HCEC 1CT (cell line): ENCODE data around the gene LRRTM3.

Experiments used
- DNase-seq: peaks from one replicate; pipeline ENCODE4 v3.0.0-alpha.2; 2017

The LRRTM3 gene

DNA sequence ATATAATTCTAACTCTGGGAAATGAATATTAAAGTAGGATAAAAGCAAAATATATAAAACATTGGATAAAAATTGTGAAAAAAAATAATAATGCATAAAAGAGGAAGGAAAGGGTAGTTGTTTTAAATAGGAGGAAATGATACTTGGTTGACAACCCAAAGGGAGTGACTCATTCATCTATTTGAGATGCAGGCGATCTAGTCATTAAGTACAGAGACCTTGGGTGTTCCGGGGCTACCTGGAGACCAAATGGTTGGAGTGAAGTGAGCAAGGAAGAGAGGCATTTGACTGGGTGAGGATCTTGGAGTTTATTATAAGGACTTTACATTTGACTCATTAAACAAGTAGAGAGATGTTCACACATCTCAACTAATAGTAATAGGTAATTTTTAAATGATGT lies 111.0 kb downstream of the LRRTM3 start:
- no peak for DNase-seq

DNA sequence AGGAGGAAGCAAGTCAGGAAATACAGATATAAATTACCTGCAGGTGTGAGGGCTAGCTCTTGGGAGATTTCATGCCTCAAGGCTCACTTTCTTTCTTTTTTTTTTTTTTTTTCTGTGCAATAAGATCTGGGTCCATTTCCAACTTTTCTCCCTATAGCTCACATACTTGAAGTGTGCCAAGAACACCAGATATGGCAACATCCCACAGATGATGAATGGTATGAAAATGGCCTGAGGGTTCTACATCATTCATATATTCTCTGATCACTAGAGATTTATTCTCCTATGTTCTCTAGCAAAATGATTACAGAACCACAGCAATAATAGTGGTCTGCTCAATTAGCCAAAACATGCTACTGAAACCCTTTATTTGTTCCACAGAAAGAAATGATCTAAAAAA lies 117.2 kb downstream of the LRRTM3 start:
- no peak for DNase-seq

DNA sequence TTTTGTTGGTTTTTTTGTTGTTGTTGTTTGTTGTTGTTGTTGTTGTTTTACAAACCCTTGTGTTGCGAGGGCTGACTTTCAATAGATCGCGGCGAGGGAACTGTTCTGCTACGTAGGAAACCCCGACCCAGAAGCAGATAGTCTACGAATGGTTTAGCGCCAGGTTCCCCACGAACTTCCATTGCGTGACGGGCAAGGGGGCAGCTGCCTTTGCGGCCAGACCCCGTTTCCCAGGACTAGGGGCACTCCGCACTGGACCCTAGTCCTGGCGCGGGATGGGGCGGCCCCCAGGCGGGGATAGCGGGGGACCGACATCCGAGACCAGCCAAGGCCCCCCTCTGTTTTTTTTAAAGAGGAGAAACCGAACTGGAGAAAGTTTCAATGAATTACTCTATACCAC lies 119.6 kb downstream of the LRRTM3 start:
- DNase-seq, result no peak

GRCh38 chr10:67046507-67046906 lies 120.7 kb downstream of the LRRTM3 start:
- no peak for DNase-seq

- DNase-seq, result no peak
Measured at GRCh38 chr10:67049988-67050387, 124.2 kb downstream of the LRRTM3 start.

DNA sequence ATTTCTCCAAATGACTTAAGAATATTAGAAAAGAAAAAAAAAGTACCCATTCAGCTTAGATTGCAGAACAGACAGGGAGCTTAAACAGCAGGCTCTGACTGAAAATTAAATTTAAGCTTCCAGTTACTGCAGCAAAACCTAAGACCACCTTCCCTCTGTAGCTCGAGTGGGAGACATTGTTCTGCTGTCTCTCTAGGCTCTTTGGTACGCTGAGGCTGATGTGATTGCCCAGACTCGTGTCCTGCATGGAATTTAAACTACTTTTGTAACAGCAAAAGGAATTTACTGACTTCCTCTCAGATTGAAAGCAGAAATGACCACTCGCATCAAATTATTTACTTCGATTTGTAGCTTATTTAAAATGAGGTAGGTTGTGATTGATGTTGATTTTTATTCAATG lies 124.6 kb downstream of the LRRTM3 start:
- DNase-seq, result no peak

DNA sequence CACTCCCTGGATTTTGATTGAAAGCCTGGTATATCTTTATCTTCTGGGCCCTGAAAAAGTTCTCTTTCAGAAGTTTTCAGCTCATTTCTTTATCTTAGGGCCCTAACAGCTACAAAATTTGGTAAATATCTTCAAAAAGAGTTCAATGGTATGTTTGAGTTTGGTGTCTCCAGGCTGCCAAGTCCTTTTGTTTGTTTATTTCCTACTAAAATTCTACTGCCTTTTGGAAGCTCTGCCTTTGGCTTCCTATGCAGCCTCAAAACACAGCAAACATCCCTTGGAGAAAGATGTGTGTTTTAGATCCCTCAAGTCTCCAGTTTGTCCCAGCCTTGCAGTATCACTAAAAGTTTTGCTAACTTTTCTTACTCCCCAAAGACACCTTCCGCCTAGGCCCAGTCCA lies 146.8 kb downstream of the LRRTM3 start:
- DNase-seq, result no peak

GRCh38 chr10:67075491-67075971 lies 149.7 kb downstream of the LRRTM3 start:
- DNase-seq, result no peak

- DNase-seq, result no peak
Measured at GRCh38 chr10:67076144-67076543, 150.3 kb downstream of the LRRTM3 start.

DNA sequence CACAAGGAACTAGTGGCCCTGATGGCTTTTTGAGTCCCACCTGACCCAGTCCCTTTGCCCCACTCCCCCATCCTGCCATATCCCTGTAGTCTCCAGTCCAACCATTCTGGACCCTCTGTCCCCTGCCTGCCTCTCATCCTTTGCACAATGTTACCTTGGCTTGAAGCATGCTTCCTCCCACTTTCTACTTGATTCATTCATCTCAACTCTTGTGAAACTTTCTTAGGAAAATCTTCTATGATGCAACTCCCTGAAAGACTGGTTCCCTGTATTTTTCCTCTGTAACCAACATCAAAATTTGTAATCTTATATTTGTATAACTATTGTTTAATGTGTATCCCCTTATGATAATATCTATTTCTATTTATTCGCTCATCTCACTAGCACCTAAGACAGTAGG lies 151.5 kb downstream of the LRRTM3 start:
- DNase-seq, result no peak

GRCh38 chr10:67079126-67079525 lies 153.3 kb downstream of the LRRTM3 start:
- no peak for DNase-seq

- DNase-seq, result no peak
Measured at GRCh38 chr10:67086327-67087134, 160.7 kb downstream of the LRRTM3 start.

- DNase-seq, result no peak
Measured at GRCh38 chr10:67087135-67087425, 161.2 kb downstream of the LRRTM3 start.

DNA sequence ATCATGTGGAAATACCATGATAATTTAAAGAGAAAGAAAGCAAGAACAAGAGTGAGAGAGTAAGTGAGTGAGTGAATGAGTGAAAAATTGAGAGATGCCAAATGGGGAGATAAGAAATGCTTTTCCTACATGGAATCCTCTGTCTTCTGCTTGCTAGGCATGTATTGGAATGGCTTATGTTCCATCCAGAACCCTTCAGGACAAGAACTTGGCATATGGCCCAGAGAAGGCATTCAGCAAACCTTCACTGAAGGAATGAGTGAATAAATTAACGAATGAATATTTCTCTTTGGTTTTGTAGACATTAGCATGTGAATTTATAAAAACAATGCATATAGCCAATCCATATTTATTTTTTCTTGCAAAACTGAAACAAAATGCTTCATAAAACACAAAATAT lies 162.2 kb downstream of the LRRTM3 start:
- no peak for DNase-seq

GRCh38 chr10:67095531-67095930 lies 169.7 kb downstream of the LRRTM3 start:
- no peak for DNase-seq

- DNase-seq, result no peak
Measured at GRCh38 chr10:67098461-67098860, 172.6 kb downstream of the LRRTM3 start.

GRCh38 chr10:67100951-67101350 lies 175.1 kb downstream of the LRRTM3 start:
- DNase-seq, result no peak

DNA sequence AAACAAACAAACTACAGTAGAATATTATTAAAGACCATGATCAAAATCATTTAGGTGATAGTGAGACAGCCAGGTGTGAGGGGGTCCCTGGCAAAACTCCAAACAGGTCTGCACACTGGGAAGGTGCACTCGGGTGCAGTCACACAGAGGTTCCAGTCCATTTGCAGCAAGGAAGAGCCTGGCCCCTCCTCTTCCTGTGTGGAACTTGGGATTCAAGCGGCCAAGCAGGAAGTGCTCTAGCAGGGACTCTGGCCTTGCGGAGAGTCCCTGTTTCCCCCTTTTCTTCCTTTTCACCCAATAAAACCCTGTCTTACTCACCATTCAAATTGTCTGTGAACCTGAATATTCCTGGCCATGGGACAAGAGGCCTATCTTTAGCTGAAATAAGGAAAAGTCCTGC lies 181.8 kb downstream of the LRRTM3 start:
- DNase-seq, result no peak

- DNase-seq, result no peak
Measured at GRCh38 chr10:67110286-67110685, 184.4 kb downstream of the LRRTM3 start.

DNA sequence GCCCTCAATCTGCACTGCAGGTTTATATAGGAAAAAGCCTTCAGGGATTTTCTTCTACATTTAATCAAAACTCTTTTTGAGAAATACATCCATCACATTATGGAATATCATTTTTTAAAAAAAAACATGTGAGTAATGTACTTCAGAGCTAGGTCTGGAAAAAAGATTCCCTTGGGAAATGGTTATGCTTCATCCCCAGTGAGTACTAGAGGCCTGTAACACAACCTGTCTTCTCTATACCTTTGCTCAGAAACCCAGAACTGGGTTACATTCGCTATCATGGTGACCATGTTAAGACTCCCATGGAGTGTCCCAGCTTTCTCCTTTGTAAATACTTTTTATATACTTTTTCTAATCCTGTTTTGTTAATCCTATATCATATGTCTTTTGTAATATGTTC lies 186.9 kb downstream of the LRRTM3 start:
- no peak for DNase-seq

DNA sequence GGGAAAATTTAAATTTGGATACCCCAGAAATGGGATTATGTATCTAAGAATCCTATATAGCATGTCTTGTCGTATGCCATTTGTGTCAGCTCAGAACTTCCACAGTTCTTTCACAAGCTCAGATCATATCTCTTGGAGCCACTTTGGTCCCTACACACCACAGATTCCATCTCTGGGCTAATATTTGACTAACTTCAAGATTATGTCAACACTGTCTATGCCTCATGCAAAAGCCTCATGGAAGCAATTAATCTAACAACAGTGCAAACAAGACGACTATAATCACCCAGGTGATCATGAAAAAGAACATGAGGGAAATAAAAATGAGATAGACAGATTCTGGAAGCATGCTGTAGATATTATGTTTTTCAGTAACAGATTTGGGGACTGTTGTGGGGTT lies 189.1 kb downstream of the LRRTM3 start:
- DNase-seq, result no peak

GRCh38 chr10:67115972-67116371 lies 190.1 kb downstream of the LRRTM3 start:
- no peak for DNase-seq

DNA sequence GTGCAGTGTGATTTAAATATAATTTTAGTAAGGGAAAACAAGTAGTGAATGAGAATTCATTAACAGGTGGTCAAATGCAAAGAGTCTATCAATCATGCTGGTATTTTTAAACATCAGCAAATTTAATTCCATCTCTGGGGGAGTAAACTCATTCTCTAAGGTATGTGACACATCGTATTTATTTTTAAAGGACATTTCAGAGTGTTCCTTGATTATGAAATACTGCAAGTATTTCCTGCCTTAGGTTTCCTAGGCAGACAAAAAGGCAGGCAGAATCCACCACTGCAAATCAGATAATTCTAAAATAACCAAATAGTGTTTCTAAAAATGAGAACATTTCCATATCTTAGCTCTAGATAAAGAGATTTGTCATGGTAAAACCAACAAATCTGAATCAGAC lies 193.8 kb downstream of the LRRTM3 start:
- DNase-seq, result no peak

GRCh38 chr10:67127441-67127840 lies 201.6 kb downstream of the LRRTM3 start:
- no peak for DNase-seq

GRCh38 chr10:67140641-67141040 lies 214.8 kb downstream of the LRRTM3 start:
- no peak for DNase-seq
